Right cardiac atrium (tissue), 5 donors: ENCODE measurements around the gene TEX14. TPM values are rescaled to one million over a fixed set of nuclear protein-coding genes. Genes with fewer than 3 reads are reported as not detected.
A peak's percentile ranks its signal among the peaks of the same experiment; 100 is the strongest.

Experiments used
- ATAC-seq, 2 donors: fragments of 200-7000 bp; cut with Tn5 transposase; one replicate each; pipeline versions ENCODE4 v1.8.0 to v1.9.1; 2020; ENCODE audit warnings: moderate library complexity in 2 of 2, mild to moderate bottlenecking in 1 of 2
- DNase-seq, 3 donors: peaks; one replicate each; pipeline ENCODE4 v3.0.0-alpha.2; 2020
- H3K27ac ChIP-seq: one replicate; pipeline ENCODE4 v1.5.1; 2013; ENCODE audit warnings: mild to moderate bottlenecking, low read length, control low read depth, moderate library complexity
- H3K27me3 ChIP-seq: one replicate; pipeline ENCODE4 v1.6.1; 2013; ENCODE audit not compliant: control insufficient read depth, insufficient read depth
- H3K4me1 ChIP-seq: one replicate; pipeline ENCODE4 v1.6.1; 2013; ENCODE audit warnings: low read length; ENCODE audit not compliant: control insufficient read depth, insufficient read depth
- H3K4me3 ChIP-seq: one replicate; pipeline ENCODE4 v1.5.1; 2013; ENCODE audit warnings: low read length, control low read depth
- H3K9me3 ChIP-seq: one replicate; pipeline ENCODE4 v1.6.1; 2013; ENCODE audit warnings: low read length; ENCODE audit not compliant: control insufficient read depth
- WGBS: extraction: QIAGEN DNeasy Blood & Tissue Kit; methylation state at CpG from one replicate; pipeline ENCODE4 v1.1.7; 2013; 5-methylcytosine and 5-hydroxymethylcytosine counted together
- intact Hi-C, 4 donors: fragments of 100-400 bp; cut with DNase I; formaldehyde crosslinking; loops; one replicate each; pipeline versions ENCODE4 v1.11.0 to v1.14.0; 2022 to 2023
- polyA plus RNA-seq: library from polyadenylated mRNA; stranded (reverse); fragments of 200-250 nt; gene quantifications from one replicate; pipeline ENCODE4 v1.2.3, GENCODE V29; 2013
- total RNA-seq, 4 donors: library from RNA; stranded (reverse); fragmentation: NEBNext Ultra II Directional; extraction: Animal tissue kit (Norgen Biotek cat#: 25700); gene quantifications; one replicate each; pipeline ENCODE4 v1.2.1, GENCODE V29; 2021
- donor health status: healthy with polysubstance abuse.
- donor health status: DM: no; HTN: yes; CAD: no.
- donor health status: DM: no; HTN: no; CAD: no.
- donor health status: DM: no; HTN: yes; CAD: no; lungs with severe emphysema.
- donor health status: DM: yes; HTN: yes; CAD: no.

TEX14 gene
- total and polyA plus RNA-seq, 5 donors, result 0.15 to 0.57 (median 0.24) TPM; not detected in 1

GRCh38 chr17:58507123-58507634, 184.7 kb downstream of the TEX14 start:
- Histone ChIP-seq H3K4me1 (no peaks in the 10 kb centered on the region), H3K27me3 (no peaks in the 10 kb centered on the region), H3K9me3 (no peaks in the 10 kb centered on the region), H3K27ac (no peak overlapping the region), H3K4me3 (no peak overlapping the region)
- intact Hi-C loops, result no loop called here
- no peak for DNase-seq
- WGBS, result 87% methylated on average over 13 of the region's 13 CpGs
- peak in 1 of 2 donors; percentile 17 for ATAC-seq

Other genes with a start within 250 kb of the TEX14 start
- gene HSF5, start 203.6 kb downstream of the TEX14 start, total RNA-seq, result under 1 TPM in 3 of 4 donors, not detected in 1; 0.06 to 0.23 (median 0.08) TPM
- 0.02 TPM for gene HSF5, start 203.6 kb downstream of the TEX14 start, polyA plus RNA-seq
- 10 to 100 TPM; 11.5 to 26.5 (median 23.5) TPM for gene MTMR4, start 177.4 kb downstream of the TEX14 start, total RNA-seq
- 8.5 TPM for gene MTMR4, start 177.4 kb downstream of the TEX14 start, polyA plus RNA-seq
- 10 to 100 TPM; 30.4 to 41.6 (median 36.9) TPM for gene RAD51C, start 557 bp upstream of the TEX14 start, total RNA-seq
- 36.0 TPM for gene RAD51C, start 557 bp upstream of the TEX14 start, polyA plus RNA-seq
- 1 to 10 TPM in 3 of 4 donors, under 1 TPM in 1; 0.78 to 2.6 (median 2.3) TPM for gene PPM1E, start 63.8 kb upstream of the TEX14 start, total RNA-seq
- gene PPM1E, start 63.8 kb upstream of the TEX14 start, polyA plus RNA-seq, result 1.3 TPM